Measurements from ENCODE around the gene PDCD6IP.

PDCD6IP gene

DNA sequence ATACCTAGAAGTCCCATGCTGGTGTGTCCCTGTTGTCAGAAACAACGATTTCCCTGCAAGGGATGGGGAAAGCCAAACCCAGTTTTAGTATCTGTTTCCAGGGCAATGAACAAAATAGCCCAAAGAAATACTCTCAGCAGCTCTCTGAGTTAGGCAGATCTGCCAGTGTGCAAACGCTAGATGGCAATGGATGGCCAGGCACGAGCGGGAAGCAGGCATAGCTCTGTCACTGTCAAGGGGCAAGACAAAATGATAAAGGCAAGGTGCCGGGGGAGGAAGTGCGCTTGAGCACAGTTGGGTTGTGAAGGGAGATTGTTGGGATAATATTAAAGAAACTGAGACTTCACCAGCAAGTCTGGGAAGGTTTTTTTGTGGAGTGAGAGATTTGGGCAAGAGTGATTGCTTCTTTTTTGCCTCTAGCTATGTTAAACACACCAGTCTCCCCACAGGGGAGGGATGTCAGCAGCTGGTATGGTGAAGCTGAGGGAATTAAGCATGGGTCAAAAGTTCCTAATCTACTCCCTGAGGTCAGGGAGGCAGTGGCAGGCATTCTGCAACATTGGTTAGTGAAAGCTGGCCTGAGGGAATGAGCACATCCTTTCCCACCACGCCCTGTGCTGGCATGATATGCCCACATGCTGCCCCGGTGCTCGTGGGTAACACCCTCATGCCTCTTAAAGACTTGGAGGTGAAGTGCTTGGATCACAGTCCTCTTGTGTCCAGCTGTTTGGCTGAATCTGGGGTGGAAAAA, 117.5 kb downstream of the PDCD6IP start:
- peak in 1 of 2 donors; percentile 12 for DNase-seq
- H3K4me3 Mint-ChIP-seq = no peak overlapping the region
- ATAC-seq = peak; percentile 50

GRCh38 chr3:33918126-33918756, 119.8 kb downstream of the PDCD6IP start:
- H3K27ac Mint-ChIP-seq = no peak overlapping the region
- no peak for DNase-seq

More for the DNA sequence above, 117.5 kb downstream of the PDCD6IP start:
- no peaks in the 10 kb centered on the region for H3K9me3 Mint-ChIP-seq
- no peaks in the 10 kb centered on the region for H3K4me1 Mint-ChIP-seq
- H3K27me3 Mint-ChIP-seq = no peaks in the 10 kb centered on the region
- H3K27ac Mint-ChIP-seq = no peak overlapping the region

More at GRCh38 chr3:33918126-33918756, 119.8 kb downstream of the PDCD6IP start:
- no peaks in the 10 kb centered on the region for H3K27me3 Mint-ChIP-seq
- ATAC-seq = no peak
- H3K9me3 Mint-ChIP-seq = no peaks in the 10 kb centered on the region
- no peaks in the 10 kb centered on the region for H3K4me1 Mint-ChIP-seq
- no peak overlapping the region for H3K4me3 Mint-ChIP-seq

All from stimulated activated naive CD8-positive, alpha-beta T cell treated with anti-CD3 and anti-CD28 coated beads, Interleukin-15, amount 100 ng/mL, for 72 hours (primary cell).